Measurements from ENCODE around the gene METTL27.
"Not testable (repeated sequence)": the region's sequence is repeated elsewhere in the genome, so short reads cannot be mapped to it uniquely, and the experiment has no call there.

METTL27 gene

GRCh38 chr7:73799282-73800141 is 42.8 kb downstream of the METTL27 start:
- no peak overlapping the region for H3K27ac ChIP-seq (ENCODE audit: low read length)
- no peaks in the 10 kb centered on the region for H3K27me3 ChIP-seq (ENCODE audit: control insufficient read depth, insufficient read depth, low read length)
- no peak overlapping the region for H3K9ac ChIP-seq (ENCODE audit: low read length)
- H3K9me3 ChIP-seq (ENCODE audit: control insufficient read depth, low read depth, low read length), result no peaks in the 10 kb centered on the region
- H3K36me3 ChIP-seq (ENCODE audit: control insufficient read depth, low read depth, low read length), result no peaks in the 10 kb centered on the region
- H3K4me1 ChIP-seq (ENCODE audit: control insufficient read depth, low read depth, low read length), result peaks cover 5% of the 10 kb centered on the region
- H3K4me3 ChIP-seq (ENCODE audit: low read length), result no peak overlapping the region

DNA sequence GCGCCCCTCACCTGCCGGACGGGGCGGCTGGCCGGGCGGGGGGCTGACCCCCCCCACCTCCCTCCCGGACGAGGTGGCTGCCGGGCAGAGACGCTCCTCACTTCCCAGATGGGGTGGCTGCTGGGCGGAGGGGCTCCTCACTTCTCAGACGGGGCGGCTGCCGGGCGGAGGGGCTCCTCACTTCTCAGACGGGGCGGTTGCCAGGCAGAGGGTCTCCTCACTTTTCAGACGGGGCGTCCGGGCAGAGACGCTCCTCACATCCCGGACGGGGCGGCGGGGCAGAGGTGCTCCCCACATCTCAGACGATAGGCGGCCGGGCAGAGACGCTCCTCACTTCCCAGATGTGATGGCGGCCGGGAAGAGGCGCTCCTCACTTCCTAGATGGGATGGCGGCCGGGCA is 45.1 kb downstream of the METTL27 start:
- not testable (repeated sequence) for H3K4me3 ChIP-seq (ENCODE audit: low read length); H3K9ac ChIP-seq (ENCODE audit: low read length); H3K4me1 ChIP-seq (ENCODE audit: control insufficient read depth, low read depth, low read length); H3K36me3 ChIP-seq (ENCODE audit: control insufficient read depth, low read depth, low read length); H3K27ac ChIP-seq (ENCODE audit: low read length); H3K27me3 ChIP-seq (ENCODE audit: control insufficient read depth, insufficient read depth, low read length); H3K9me3 ChIP-seq (ENCODE audit: control insufficient read depth, low read depth, low read length)

GRCh38 chr7:73796656-73797055 is 45.7 kb downstream of the METTL27 start:
- not testable (repeated sequence) for H3K4me3 ChIP-seq (ENCODE audit: low read length); H3K27ac ChIP-seq (ENCODE audit: low read length); H3K4me1 ChIP-seq (ENCODE audit: control insufficient read depth, low read depth, low read length); H3K9ac ChIP-seq (ENCODE audit: low read length); H3K9me3 ChIP-seq (ENCODE audit: control insufficient read depth, low read depth, low read length); H3K27me3 ChIP-seq (ENCODE audit: control insufficient read depth, insufficient read depth, low read length); H3K36me3 ChIP-seq (ENCODE audit: control insufficient read depth, low read depth, low read length)

- H3K4me1 ChIP-seq (ENCODE audit: control insufficient read depth, low read depth, low read length); H3K27me3 ChIP-seq (ENCODE audit: control insufficient read depth, insufficient read depth, low read length); H3K36me3 ChIP-seq (ENCODE audit: control insufficient read depth, low read depth, low read length); H3K9ac ChIP-seq (ENCODE audit: low read length); H3K9me3 ChIP-seq (ENCODE audit: control insufficient read depth, low read depth, low read length); H3K27ac ChIP-seq (ENCODE audit: low read length); H3K4me3 ChIP-seq (ENCODE audit: low read length): not testable (repeated sequence)
These were observed 47.1 kb downstream of the METTL27 start for GRCh38 chr7:73795188-73795587.

DNA sequence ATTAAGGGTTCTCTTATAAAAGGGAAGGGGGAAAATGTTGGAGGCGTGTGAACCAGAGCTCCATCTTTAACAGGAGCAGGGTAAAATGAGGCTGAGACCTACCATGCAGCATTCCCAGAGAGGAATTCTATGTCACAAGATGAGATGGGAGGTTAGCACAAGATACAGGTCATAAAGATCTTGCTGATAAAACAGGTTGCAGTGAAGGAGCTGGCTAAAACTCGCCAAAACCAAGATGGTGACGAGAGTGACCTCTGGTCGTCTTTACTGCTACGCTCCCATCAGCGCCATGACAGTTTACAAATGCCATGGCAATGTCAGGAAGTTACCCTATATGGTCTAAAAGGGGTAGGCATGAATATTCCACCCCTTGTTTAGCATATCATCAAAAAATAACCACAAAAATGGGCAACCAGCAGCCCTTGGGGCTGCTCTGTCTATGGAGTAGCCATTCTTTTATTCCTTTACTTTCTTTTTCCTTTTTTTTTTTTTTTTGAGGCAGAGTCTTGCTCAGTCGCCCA is 51.1 kb downstream of the METTL27 start:
- not testable (repeated sequence) for H3K27me3 ChIP-seq (ENCODE audit: control insufficient read depth, insufficient read depth, low read length); H3K9ac ChIP-seq (ENCODE audit: low read length); H3K4me3 ChIP-seq (ENCODE audit: low read length); H3K9me3 ChIP-seq (ENCODE audit: control insufficient read depth, low read depth, low read length); H3K27ac ChIP-seq (ENCODE audit: low read length); H3K4me1 ChIP-seq (ENCODE audit: control insufficient read depth, low read depth, low read length); H3K36me3 ChIP-seq (ENCODE audit: control insufficient read depth, low read depth, low read length)

- H3K9me3 ChIP-seq (ENCODE audit: control insufficient read depth, low read depth, low read length), result no peaks in the 10 kb centered on the region
These were observed 53.3 kb downstream of the METTL27 start for GRCh38 chr7:73789051-73789450.

GRCh38 chr7:73787786-73788048 is 54.6 kb downstream of the METTL27 start:
- H3K4me3 ChIP-seq (ENCODE audit: low read length); H3K9ac ChIP-seq (ENCODE audit: low read length); H3K27ac ChIP-seq (ENCODE audit: low read length); H3K4me1 ChIP-seq (ENCODE audit: control insufficient read depth, low read depth, low read length); H3K27me3 ChIP-seq (ENCODE audit: control insufficient read depth, insufficient read depth, low read length); H3K36me3 ChIP-seq (ENCODE audit: control insufficient read depth, low read depth, low read length); H3K9me3 ChIP-seq (ENCODE audit: control insufficient read depth, low read depth, low read length): not testable (repeated sequence)

More at GRCh38 chr7:73789051-73789450, 53.3 kb downstream of the METTL27 start:
- Histone ChIP-seq H3K9ac (ENCODE audit: low read length) (no peak overlapping the region), H3K27me3 (ENCODE audit: control insufficient read depth, insufficient read depth, low read length) (no peaks in the 10 kb centered on the region), H3K36me3 (ENCODE audit: control insufficient read depth, low read depth, low read length) (no peaks in the 10 kb centered on the region), H3K4me3 (ENCODE audit: low read length) (no peak overlapping the region), H3K27ac (ENCODE audit: low read length) (no peak overlapping the region), H3K4me1 (ENCODE audit: control insufficient read depth, low read depth, low read length) (no peaks in the 10 kb centered on the region)

- Histone ChIP-seq H3K27ac (ENCODE audit: low read length) (no peak overlapping the region), H3K36me3 (ENCODE audit: control insufficient read depth, low read depth, low read length) (no peaks in the 10 kb centered on the region), H3K4me1 (ENCODE audit: control insufficient read depth, low read depth, low read length) (no peaks in the 10 kb centered on the region), H3K9me3 (ENCODE audit: control insufficient read depth, low read depth, low read length) (no peaks in the 10 kb centered on the region), H3K4me3 (ENCODE audit: low read length) (no peak overlapping the region), H3K27me3 (ENCODE audit: control insufficient read depth, insufficient read depth, low read length) (no peaks in the 10 kb centered on the region), H3K9ac (ENCODE audit: low read length) (no peak overlapping the region)
These were observed 55.7 kb downstream of the METTL27 start for GRCh38 chr7:73786588-73786987.

Measured in iPS-18a (cell line).